Measurements from ENCODE around the gene HSF2. TPM values are rescaled to one million over a fixed set of nuclear protein-coding genes. Genes with fewer than 3 reads are reported as not detected.

HSF2 gene
- total and polyA plus RNA-seq, 4 donors = 2.2 to 7.9 (median 6.3) TPM

DNA sequence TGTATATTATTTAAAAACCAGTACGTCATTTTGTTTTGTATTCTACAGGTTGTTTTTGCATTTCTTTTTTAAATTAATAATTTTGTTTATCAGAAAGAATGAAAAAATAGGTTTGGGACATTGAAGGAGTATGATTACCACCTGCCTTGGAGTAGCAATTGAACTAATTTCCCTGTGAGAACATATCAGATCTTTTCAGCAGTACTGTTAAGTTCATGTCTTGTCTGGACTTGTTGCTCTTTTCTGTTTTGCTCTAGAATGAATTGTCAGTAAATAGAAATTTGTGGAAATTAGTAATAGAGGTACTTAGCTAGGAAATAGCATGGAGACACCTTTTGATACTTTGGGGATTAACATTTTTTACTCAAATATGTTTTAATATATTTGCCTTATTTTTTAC, 24.3 kb downstream of the HSF2 start:
- Histone ChIP-seq H3K27me3 (ENCODE audit: control insufficient read depth in 4 of 4, insufficient read depth in 4 of 4, low read length in 3 of 4) (no peaks in the 10 kb centered on the region), H3K9ac (ENCODE audit: low read depth in 1 of 2, low read length in 2 of 2) (no peak overlapping the region), H3K36me3 (ENCODE audit: control insufficient read depth in 4 of 4, insufficient read depth in 3 of 4, low read depth in 1 of 4, low read length in 3 of 4) (peaks cover 2 to 28% (median 9%) of the 10 kb centered on the region in 4 donors), H3K9me3 (ENCODE audit: control insufficient read depth in 4 of 4, low read length in 3 of 4) (no peaks in the 10 kb centered on the region), H3K4me3 (ENCODE audit: low read depth in 1 of 3, low read length in 3 of 3) (no peak overlapping the region), H3K27ac (ENCODE audit: low read depth in 1 of 2, low read length in 2 of 2) (no peak overlapping the region), H3K4me1 (ENCODE audit: control insufficient read depth in 4 of 4, insufficient read depth in 4 of 4, low read length in 3 of 4) (no peaks in the 10 kb centered on the region)
- 94% methylated on average over 1 of the region's 1 CpG for WGBS
- DNase-seq (ENCODE audit: low spot score) = no peak
- TF ChIP-seq RAD21 (IDR thresholded peaks at IDR 0.05) (no peak), RXRA (IDR thresholded peaks at IDR 0.05) (no peak), YY1 (IDR thresholded peaks at IDR 0.05) (no peak), JUND (IDR thresholded peaks at IDR 0.05) (no peak), NR2F2 (IDR thresholded peaks at IDR 0.05) (no peak), GABPA (IDR thresholded peaks at IDR 0.05 in 1 of 2, conservative IDR thresholded peaks at IDR 0.05 in 1 of 2) (no peak), HNF4A (conservative IDR thresholded peaks at IDR 0.05) (no peak), MAX (IDR thresholded peaks at IDR 0.05) (no peak), HNF4G (IDR thresholded peaks at IDR 0.05) (no peak)
- TF ChIP-seq, protein P1, sequence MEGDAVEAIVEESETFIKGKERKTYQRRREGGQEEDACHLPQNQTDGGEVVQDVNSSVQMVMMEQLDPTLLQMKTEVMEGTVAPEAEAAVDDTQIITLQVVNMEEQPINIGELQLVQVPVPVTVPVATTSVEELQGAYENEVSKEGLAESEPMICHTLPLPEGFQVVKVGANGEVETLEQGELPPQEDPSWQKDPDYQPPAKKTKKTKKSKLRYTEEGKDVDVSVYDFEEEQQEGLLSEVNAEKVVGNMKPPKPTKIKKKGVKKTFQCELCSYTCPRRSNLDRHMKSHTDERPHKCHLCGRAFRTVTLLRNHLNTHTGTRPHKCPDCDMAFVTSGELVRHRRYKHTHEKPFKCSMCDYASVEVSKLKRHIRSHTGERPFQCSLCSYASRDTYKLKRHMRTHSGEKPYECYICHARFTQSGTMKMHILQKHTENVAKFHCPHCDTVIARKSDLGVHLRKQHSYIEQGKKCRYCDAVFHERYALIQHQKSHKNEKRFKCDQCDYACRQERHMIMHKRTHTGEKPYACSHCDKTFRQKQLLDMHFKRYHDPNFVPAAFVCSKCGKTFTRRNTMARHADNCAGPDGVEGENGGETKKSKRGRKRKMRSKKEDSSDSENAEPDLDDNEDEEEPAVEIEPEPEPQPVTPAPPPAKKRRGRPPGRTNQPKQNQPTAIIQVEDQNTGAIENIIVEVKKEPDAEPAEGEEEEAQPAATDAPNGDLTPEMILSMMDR (IDR thresholded peaks at IDR 0.05; ENCODE audit: low read depth, low read length, missing input control) = no peak
- TF ChIP-seq, protein P2, sequence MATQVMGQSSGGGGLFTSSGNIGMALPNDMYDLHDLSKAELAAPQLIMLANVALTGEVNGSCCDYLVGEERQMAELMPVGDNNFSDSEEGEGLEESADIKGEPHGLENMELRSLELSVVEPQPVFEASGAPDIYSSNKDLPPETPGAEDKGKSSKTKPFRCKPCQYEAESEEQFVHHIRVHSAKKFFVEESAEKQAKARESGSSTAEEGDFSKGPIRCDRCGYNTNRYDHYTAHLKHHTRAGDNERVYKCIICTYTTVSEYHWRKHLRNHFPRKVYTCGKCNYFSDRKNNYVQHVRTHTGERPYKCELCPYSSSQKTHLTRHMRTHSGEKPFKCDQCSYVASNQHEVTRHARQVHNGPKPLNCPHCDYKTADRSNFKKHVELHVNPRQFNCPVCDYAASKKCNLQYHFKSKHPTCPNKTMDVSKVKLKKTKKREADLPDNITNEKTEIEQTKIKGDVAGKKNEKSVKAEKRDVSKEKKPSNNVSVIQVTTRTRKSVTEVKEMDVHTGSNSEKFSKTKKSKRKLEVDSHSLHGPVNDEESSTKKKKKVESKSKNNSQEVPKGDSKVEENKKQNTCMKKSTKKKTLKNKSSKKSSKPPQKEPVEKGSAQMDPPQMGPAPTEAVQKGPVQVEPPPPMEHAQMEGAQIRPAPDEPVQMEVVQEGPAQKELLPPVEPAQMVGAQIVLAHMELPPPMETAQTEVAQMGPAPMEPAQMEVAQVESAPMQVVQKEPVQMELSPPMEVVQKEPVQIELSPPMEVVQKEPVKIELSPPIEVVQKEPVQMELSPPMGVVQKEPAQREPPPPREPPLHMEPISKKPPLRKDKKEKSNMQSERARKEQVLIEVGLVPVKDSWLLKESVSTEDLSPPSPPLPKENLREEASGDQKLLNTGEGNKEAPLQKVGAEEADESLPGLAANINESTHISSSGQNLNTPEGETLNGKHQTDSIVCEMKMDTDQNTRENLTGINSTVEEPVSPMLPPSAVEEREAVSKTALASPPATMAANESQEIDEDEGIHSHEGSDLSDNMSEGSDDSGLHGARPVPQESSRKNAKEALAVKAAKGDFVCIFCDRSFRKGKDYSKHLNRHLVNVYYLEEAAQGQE (IDR thresholded peaks at IDR 0.05) = no peak
- TF ChIP-seq, protein P3, sequence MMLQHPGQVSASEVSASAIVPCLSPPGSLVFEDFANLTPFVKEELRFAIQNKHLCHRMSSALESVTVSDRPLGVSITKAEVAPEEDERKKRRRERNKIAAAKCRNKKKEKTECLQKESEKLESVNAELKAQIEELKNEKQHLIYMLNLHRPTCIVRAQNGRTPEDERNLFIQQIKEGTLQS (IDR thresholded peaks at IDR 0.05) = no peak

GRCh38 chr6:122426597-122426996, 27.1 kb downstream of the HSF2 start:
- 82% methylated on average over 3 of the region's 3 CpGs for WGBS
- H3K27me3 ChIP-seq (ENCODE audit: control insufficient read depth in 4 of 4, insufficient read depth in 4 of 4, low read length in 3 of 4) = no peaks in the 10 kb centered on the region
- no peak overlapping the region for H3K4me3 ChIP-seq (ENCODE audit: low read depth in 1 of 3, low read length in 3 of 3)
- peaks cover 4 to 25% (median 10%) of the 10 kb centered on the region in 4 donors for H3K36me3 ChIP-seq (ENCODE audit: control insufficient read depth in 4 of 4, insufficient read depth in 3 of 4, low read depth in 1 of 4, low read length in 3 of 4)
- no peaks in the 10 kb centered on the region for H3K4me1 ChIP-seq (ENCODE audit: control insufficient read depth in 4 of 4, insufficient read depth in 4 of 4, low read length in 3 of 4)
- H3K27ac ChIP-seq (ENCODE audit: low read depth in 1 of 2, low read length in 2 of 2) = no peak overlapping the region
- no peak for DNase-seq (ENCODE audit: low spot score)
- no peaks in the 10 kb centered on the region for H3K9me3 ChIP-seq (ENCODE audit: control insufficient read depth in 4 of 4, low read length in 3 of 4)
- no peak overlapping the region for H3K9ac ChIP-seq (ENCODE audit: low read depth in 1 of 2, low read length in 2 of 2)
- TF ChIP-seq, protein P3 (IDR thresholded peaks at IDR 0.05) = no peak
- TF ChIP-seq TAF1 (conservative IDR thresholded peaks at IDR 0.05) (no peak), MAX (IDR thresholded peaks at IDR 0.05) (no peak), HNF4A (conservative IDR thresholded peaks at IDR 0.05) (no peak), SP1 (IDR thresholded peaks at IDR 0.05) (no peak), RXRA (IDR thresholded peaks at IDR 0.05) (no peak), FOXA1 (IDR thresholded peaks at IDR 0.05) (no peak), JUND (IDR thresholded peaks at IDR 0.05) (no peak), EGR1 (IDR thresholded peaks at IDR 0.05; ENCODE audit: low read depth in 2 of 2) (no peak), FOXA2 (IDR thresholded peaks at IDR 0.05) (no peak), RAD21 (IDR thresholded peaks at IDR 0.05) (no peak)
- TF ChIP-seq, protein P4, sequence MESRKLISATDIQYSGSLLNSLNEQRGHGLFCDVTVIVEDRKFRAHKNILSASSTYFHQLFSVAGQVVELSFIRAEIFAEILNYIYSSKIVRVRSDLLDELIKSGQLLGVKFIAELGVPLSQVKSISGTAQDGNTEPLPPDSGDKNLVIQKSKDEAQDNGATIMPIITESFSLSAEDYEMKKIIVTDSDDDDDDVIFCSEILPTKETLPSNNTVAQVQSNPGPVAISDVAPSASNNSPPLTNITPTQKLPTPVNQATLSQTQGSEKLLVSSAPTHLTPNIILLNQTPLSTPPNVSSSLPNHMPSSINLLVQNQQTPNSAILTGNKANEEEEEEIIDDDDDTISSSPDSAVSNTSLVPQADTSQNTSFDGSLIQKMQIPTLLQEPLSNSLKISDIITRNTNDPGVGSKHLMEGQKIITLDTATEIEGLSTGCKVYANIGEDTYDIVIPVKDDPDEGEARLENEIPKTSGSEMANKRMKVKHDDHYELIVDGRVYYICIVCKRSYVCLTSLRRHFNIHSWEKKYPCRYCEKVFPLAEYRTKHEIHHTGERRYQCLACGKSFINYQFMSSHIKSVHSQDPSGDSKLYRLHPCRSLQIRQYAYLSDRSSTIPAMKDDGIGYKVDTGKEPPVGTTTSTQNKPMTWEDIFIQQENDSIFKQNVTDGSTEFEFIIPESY (IDR thresholded peaks at IDR 0.05) = no peak
- TF ChIP-seq, protein P1 (IDR thresholded peaks at IDR 0.05; ENCODE audit: low read depth, low read length, missing input control) = no peak

Measured in liver (tissue), 9 donors.